H1 (cell line): ENCODE results near the gene CFAP74. TPM values are rescaled to one million over a fixed set of nuclear protein-coding genes. Genes with fewer than 3 reads are reported as not detected.
A peak's percentile ranks its signal among the peaks of the same experiment; 100 is the strongest.

ENCODE experiments used
- CTCF ChIA-PET: fragments of 300-600 bp; sonication (Branson Sonifier 250); formaldehyde crosslinking; loops from one replicate; lab custom pipeline; 2021; ENCODE audit not compliant: partially characterized antibody; lab: Charles Lee
- POLR2A ChIA-PET: fragments of 300-600 bp; sonication (Branson Sonifier 250); formaldehyde crosslinking; loops from one replicate; lab custom pipeline; 2021; ENCODE audit warnings: inconsistent platforms; ENCODE audit not compliant: partially characterized antibody; lab: Charles Lee
- DNase-seq, 2 experiments: peaks; one replicate each; pipeline versions ENCODE4 v3.0.0 to v3.0.0-alpha.2; 2010 to 2022; ENCODE audit warnings: low spot score in 2 of 2, low read depth in 1 of 2, mixed read lengths in 1 of 2
- FAIRE-seq: peaks from 2 replicates; lab custom pipeline; 2011; peaks lifted over from hg19 to GRCh38; lab: Jason Lieb, UNC
- H2AFZ ChIP-seq: 2 replicates; pipeline ENCODE4 v1.8.1; 2012; ENCODE audit warnings: low read length, inconsistent platforms
- H2AK5ac ChIP-seq: 2 replicates; pipeline ENCODE4 v1.6.1; 2013; ENCODE audit warnings: low read depth, low read length
- H2BK120ac ChIP-seq: replicated peaks from 2 replicates; pipeline ENCODE3; 2013; ENCODE audit warnings: low read depth, low read length, inconsistent platforms
- H2BK12ac ChIP-seq: 2 replicates; pipeline ENCODE4 v1.6.1; 2013; ENCODE audit warnings: low read depth, low read length
- H2BK15ac ChIP-seq: 2 replicates; pipeline ENCODE4 v1.6.1; 2013; ENCODE audit warnings: low read length
- H2BK20ac ChIP-seq: 2 replicates; pipeline ENCODE4 v1.6.1; 2013; ENCODE audit warnings: low read length
- H2BK5ac ChIP-seq: 2 replicates; pipeline ENCODE4 v1.6.1; 2013; ENCODE audit warnings: low read depth, low read length
- H3K14ac ChIP-seq: 2 replicates; pipeline ENCODE4 v1.6.1; 2013; ENCODE audit warnings: inconsistent platforms; ENCODE audit not compliant: insufficient read length
- H3K18ac ChIP-seq: 2 replicates; pipeline ENCODE4 v1.6.1; 2013; ENCODE audit warnings: low read length; ENCODE audit errors: extremely low read depth
- H3K23ac ChIP-seq: 2 replicates; pipeline ENCODE4 v1.6.1; 2013; ENCODE audit warnings: inconsistent platforms; ENCODE audit not compliant: insufficient read length
- H3K23me2 ChIP-seq: 2 replicates; pipeline ENCODE4 v1.6.1; 2013; ENCODE audit warnings: low read depth, low read length
- H3K27ac ChIP-seq: 2 replicates; pipeline ENCODE4 v1.6.1; 2011; ENCODE audit warnings: low read depth, low read length, inconsistent platforms
- H3K27me3 ChIP-seq, 4 experiments: replicated peaks in 1 of 4; 1 replicate in 1 of 4; 2 replicates in 3 of 4; pipeline versions ENCODE4 v1.6.1 to v1.8.1; 2011 to 2013; ENCODE audit warnings: low read length in 3 of 4, mild to moderate bottlenecking in 3 of 4, inconsistent platforms in 2 of 4, mixed read lengths in 2 of 4, moderate library complexity in 1 of 4; ENCODE audit not compliant: control insufficient read depth in 3 of 4, insufficient read depth in 3 of 4; ENCODE audit errors: extremely low read depth in 1 of 4
- H3K36me3 ChIP-seq, 4 experiments: 2 replicates each; pipeline versions ENCODE4 v1.6.1 to v1.8.1; 2011 to 2013; ENCODE audit warnings: mild to moderate bottlenecking in 4 of 4, low read length in 3 of 4, moderate library complexity in 2 of 4, control low read depth in 1 of 4, inconsistent platforms in 1 of 4; ENCODE audit not compliant: insufficient read depth in 4 of 4, control insufficient read depth in 2 of 4
- H3K4ac ChIP-seq: replicated peaks from 2 replicates; pipeline ENCODE3; 2013; ENCODE audit warnings: low read length, low read depth, mixed read lengths, inconsistent platforms; ENCODE audit not compliant: insufficient read length
- H3K4me1 ChIP-seq, 4 experiments: replicated peaks in 1 of 4; 1 replicate in 1 of 4; 2 replicates in 3 of 4; pipeline versions ENCODE4 v1.6.1 to v1.8.1; 2011 to 2013; ENCODE audit warnings: low read length in 3 of 4, inconsistent platforms in 2 of 4, mixed read lengths in 1 of 4; ENCODE audit not compliant: insufficient read depth in 4 of 4, control insufficient read depth in 3 of 4
- H3K4me2 ChIP-seq, 2 experiments: 2 replicates each; pipeline versions ENCODE4 v1.6.1 to v1.8.1; 2011 to 2013; ENCODE audit warnings: low read depth in 2 of 2, low read length in 2 of 2, control low read depth in 1 of 2, inconsistent platforms in 1 of 2, mild to moderate bottlenecking in 1 of 2; ENCODE audit not compliant: insufficient read depth in 1 of 2
- H3K4me3 ChIP-seq, 4 experiments: fragments of 200-600, 300-600 bp in 1 of 4; sonication (generic), shearing (Covaris generic), sonication (Bioruptor Twin) in 1 of 4; 2 replicates each; pipeline versions ENCODE4 v1.5.1 to v1.8.1; 2011 to 2016; ENCODE audit warnings: low read length in 4 of 4, low read depth in 3 of 4, control low read depth in 2 of 4, inconsistent platforms in 2 of 4, mild to moderate bottlenecking in 2 of 4, mixed read lengths in 1 of 4, moderate library complexity in 1 of 4; ENCODE audit not compliant: insufficient read depth in 2 of 4; ENCODE audit errors: extremely low read depth in 1 of 4
- H3K56ac ChIP-seq: replicated peaks from 2 replicates; pipeline ENCODE3; 2013; ENCODE audit warnings: low read depth, mild to moderate bottlenecking, mixed read lengths, low read length, inconsistent platforms; ENCODE audit not compliant: insufficient read length
- H3K79me1 ChIP-seq: 2 replicates; pipeline ENCODE4 v1.6.1; 2013; ENCODE audit warnings: low read depth, low read length, control low read depth
- H3K79me2 ChIP-seq, 2 experiments: 2 replicates each; pipeline versions ENCODE4 v1.6.1 to v1.8.1; 2012 to 2013; ENCODE audit warnings: low read length in 2 of 2, mild to moderate bottlenecking in 2 of 2, inconsistent platforms in 1 of 2; ENCODE audit not compliant: insufficient read depth in 2 of 2, control insufficient read depth in 1 of 2
- H3K9ac ChIP-seq, 4 experiments: replicated peaks in 1 of 4; 1 replicate in 1 of 4; 2 replicates in 3 of 4; pipeline versions ENCODE4 v1.6.1 to v1.8.1; 2011 to 2013; ENCODE audit warnings: low read depth in 3 of 4, low read length in 3 of 4, control low read depth in 2 of 4, mild to moderate bottlenecking in 2 of 4, moderate library complexity in 2 of 4, inconsistent platforms in 1 of 4; ENCODE audit errors: extremely low read depth in 1 of 4
- H3K9me3 ChIP-seq, 2 experiments: 2 replicates each; pipeline versions ENCODE4 v1.6.1 to v1.8.1; 2012 to 2013; ENCODE audit warnings: mild to moderate bottlenecking in 2 of 2, moderate library complexity in 2 of 2, control low read depth in 1 of 2, inconsistent platforms in 1 of 2, low read depth in 1 of 2, low read length in 1 of 2, mixed read lengths in 1 of 2; ENCODE audit not compliant: insufficient read depth in 2 of 2
- H4K20me1 ChIP-seq, 2 experiments: replicated peaks in 1 of 2; 2 replicates each; pipeline versions ENCODE3 to v1.8.1; 2011 to 2013; ENCODE audit warnings: inconsistent platforms in 2 of 2, low read length in 2 of 2, mild to moderate bottlenecking in 1 of 2; ENCODE audit not compliant: insufficient read depth in 2 of 2, control insufficient read depth in 1 of 2
- H4K5ac ChIP-seq: 2 replicates; pipeline ENCODE4 v1.6.1; 2013; ENCODE audit warnings: low read length, low read depth, mixed read lengths, inconsistent platforms; ENCODE audit not compliant: insufficient read length
- H4K8ac ChIP-seq: 2 replicates; pipeline ENCODE4 v1.8.0; 2013; ENCODE audit warnings: mild to moderate bottlenecking, moderate library complexity, low read length, inconsistent platforms; ENCODE audit not compliant: insufficient read depth; ENCODE audit errors: extremely low read depth
- H4K91ac ChIP-seq: replicated peaks from 2 replicates; pipeline ENCODE3; 2013; ENCODE audit warnings: low read length, mixed read lengths, inconsistent platforms; ENCODE audit not compliant: insufficient read length
- ATF3 ChIP-seq: IDR thresholded peaks from 2 replicates; pipeline ENCODE4 v1.6.1; 2011; ENCODE audit warnings: low read depth, mild to moderate bottlenecking, low read length; ENCODE audit not compliant: insufficient read depth
- CHD2 ChIP-seq: IDR thresholded peaks from 2 replicates; pipeline ENCODE4 v1.6.1; 2012; ENCODE audit warnings: low read length, improper control_type of control experiment
- MAFK ChIP-seq: IDR thresholded peaks from 2 replicates; pipeline ENCODE4 v1.6.1; 2012; ENCODE audit warnings: low read depth, mild to moderate bottlenecking, improper control_type of control experiment, low read length
- RBBP5 ChIP-seq: IDR thresholded peaks from 2 replicates; pipeline ENCODE4 v1.7.1; 2012; ENCODE audit warnings: low read depth, mild to moderate bottlenecking, inconsistent platforms, low read length, moderate library complexity, borderline replicate concordance
- SP1 ChIP-seq: IDR thresholded peaks from 2 replicates; pipeline ENCODE4 v1.6.1; 2011; ENCODE audit warnings: low read depth, low read length
- SP4 ChIP-seq: IDR thresholded peaks from 2 replicates; pipeline ENCODE4 v1.6.1; 2012; ENCODE audit warnings: low read length, inconsistent platforms
- SRF ChIP-seq: IDR thresholded peaks from 2 replicates; pipeline ENCODE4 v1.6.1; 2011; ENCODE audit warnings: mild to moderate bottlenecking, low read depth, low read length, moderate library complexity
- TAF7 ChIP-seq: optimal IDR thresholded peaks from 2 replicates; pipeline ENCODE3; 2011; ENCODE audit warnings: low read depth, mild to moderate bottlenecking, inconsistent platforms, low read length, moderate library complexity, borderline replicate concordance
- ZNF274 ChIP-seq: IDR thresholded peaks from 2 replicates; pipeline ENCODE4 v1.7.0; 2012; ENCODE audit warnings: low read length, borderline replicate concordance; ENCODE audit errors: extremely low read depth
- WGBS, 2 experiments: shearing (Covaris generic) in 1 of 2; methylation state at CpG; one replicate each; pipeline versions ENCODE4 v1.1.6 to v1.1.7; 2013 to 2015; ENCODE audit warnings: low lambda C conversion rate in 2 of 2, mixed read lengths in 2 of 2, inconsistent platforms in 1 of 2, low coverage in 1 of 2, missing lambda C conversion rate in 1 of 2; ENCODE audit not compliant: insufficient replicate concordance in 2 of 2, insufficient coverage in 1 of 2, insufficient read length in 1 of 2; ENCODE audit errors: extremely low coverage in 1 of 2, missing lambda C conversion rate in 1 of 2; 5-methylcytosine and 5-hydroxymethylcytosine counted together
- polyA plus RNA-seq, 7 experiments: library from polyadenylated mRNA; depleted of rRNA in 3 of 7; stranded (reverse) in 5 of 7; unstranded in 2 of 7; fragments of >200 nt in 5 of 7; fragments of 200-250 nt in 2 of 7; gene quantifications; 1 replicate in 5 of 7; 2 replicates in 1 of 7; 4 replicates in 1 of 7; pipeline versions ENCODE4 v1.2.1 to v1.2.3, GENCODE V29; 2011 to 2013; ENCODE audit warnings: missing spikeins in 2 of 7, mixed read lengths in 2 of 7
- total RNA-seq: library from RNA; stranded (reverse); fragmentation: NEBNext Ultra II Directional; extraction: Animal tissue kit (Norgen Biotek cat#: 25700); gene quantifications from 2 replicates; pipeline ENCODE4 v1.2.1, GENCODE V29; 2021

CFAP74 gene
- total and polyA plus RNA-seq, 2 of the 8 experiments (the other 6 are each of a cell fraction or from before 2014, with no cell fraction given): 0.09 to 0.20 TPM

DNA sequence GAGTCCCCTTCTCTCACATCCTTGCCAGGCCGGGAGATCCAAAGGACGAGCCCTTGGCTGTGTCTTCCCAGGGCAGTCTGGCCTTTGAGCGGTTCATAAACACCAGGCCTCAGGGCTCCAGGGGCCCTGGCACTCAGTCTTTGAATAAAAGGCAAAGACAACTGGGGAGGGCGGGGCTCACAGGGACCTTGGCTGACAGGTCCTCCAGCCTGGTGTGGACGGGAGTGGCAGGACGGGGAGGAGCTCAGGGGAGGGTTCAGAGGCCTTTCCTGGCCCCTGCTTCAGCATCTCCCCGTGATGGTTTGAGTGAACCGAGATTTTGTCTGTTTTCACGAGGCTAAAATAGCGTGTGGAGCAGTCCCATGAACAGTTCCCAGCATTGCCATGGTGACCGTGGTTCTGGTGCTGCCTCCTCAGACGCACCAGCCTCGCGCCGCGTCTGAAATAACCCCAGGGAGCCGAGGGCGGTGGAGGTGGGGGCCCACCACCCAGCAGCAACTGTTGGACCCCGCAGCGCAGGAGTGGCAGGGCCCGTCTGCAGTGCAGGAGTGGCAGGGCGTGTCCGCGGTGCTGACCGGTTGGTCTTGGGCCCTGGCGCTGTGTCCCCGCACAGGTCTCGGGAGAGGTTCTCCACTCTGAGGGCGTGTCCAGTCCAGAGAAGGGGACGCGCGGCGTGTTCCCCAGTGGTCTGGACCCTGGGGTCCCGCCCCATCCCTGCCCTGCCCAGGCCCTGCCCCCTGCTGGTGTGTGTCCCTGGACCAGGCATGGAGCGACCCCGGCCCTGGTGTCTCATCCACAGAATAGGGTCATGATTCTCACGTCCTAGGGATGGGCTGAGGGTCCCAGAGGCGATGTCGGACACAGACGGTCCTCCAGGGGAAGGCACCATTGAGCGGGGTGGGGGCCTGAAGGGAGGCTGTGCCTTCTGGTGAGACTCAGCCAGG lies 39.5 kb upstream of the CFAP74 start:
- Histone ChIP-seq H3K36me3 (no peaks in the 10 kb centered on the region), H2AFZ (no peak overlapping the region), H2BK15ac (peak overlapping the region; percentile 95; the same call in 1 of the 2 replicates), H3K4me1 (peaks cover 0 to 18% (median 13%) of the 10 kb centered on the region in 4 experiments; a peak in 6 of 7 replicates), H2BK120ac (no peak overlapping the region), H3K79me1 (no peaks in the 10 kb centered on the region), H2AK5ac (peak overlapping the region; percentile 44; the same call in 1 of the 2 replicates), H3K14ac (no peak overlapping the region), H3K56ac (no peak overlapping the region), H4K8ac (no peak overlapping the region), H4K5ac (no peak overlapping the region), H3K4ac (no peak overlapping the region), H2BK20ac (no peak overlapping the region), H2BK5ac (peak overlapping the region; percentile 2; the same call in 1 of the 2 replicates), H4K91ac (peak overlapping the region; percentile 55), H2BK12ac (peak overlapping the region; percentile 45; the same call in 1 of the 2 replicates), H3K27ac (no peak overlapping the region), H3K79me2 (no peaks in the 10 kb centered on the region), H3K9me3 (no peaks in the 10 kb centered on the region), H3K23ac (no peak overlapping the region), H3K18ac (no peak overlapping the region), H3K4me3 (no peak overlapping the region), H3K27me3 (peaks cover 0 to 7% (median 0%) of the 10 kb centered on the region in 4 experiments; a peak in 3 of 7 replicates), H3K23me2 (no peaks in the 10 kb centered on the region; the same call in 1 of the 2 replicates), H3K4me2 (no peak overlapping the region), H3K9ac (no peak overlapping the region), H4K20me1 (peaks cover 0 to 3% of the 10 kb centered on the region in 2 experiments)
- ChIA-PET POLR2A (no interaction called here), CTCF (interaction anchor here (0.6 to 8.8 kb wide), 33 partner anchors 10 to 364 kb away, joined by 3 to 249 read pairs (median 8); partner anchors contain the start of genes CFAP74 and GABRD)
- FAIRE-seq (no peak), DNase-seq (no peak)
- TF ChIP-seq CHD2: no peak
- no peak for TF ChIP-seq ZNF274
- no peak for TF ChIP-seq SP1
- no peak for TF ChIP-seq SRF
- no peak for TF ChIP-seq SP4
- TF ChIP-seq ATF3: no peak
- no peak for TF ChIP-seq RBBP5
- no peak for TF ChIP-seq TAF7
- no peak for TF ChIP-seq MAFK
- WGBS, 2 experiments: 91% methylated on average over 37 of the region's 41 CpGs; no CpG with 5 or more reads in 1 of the 2 experiments
